Activated gamma-delta T cell treated with anti-CD3 and anti-CD28 coated beads, Interleukin-2, amount 50 U/mL, for 16 hours (primary cell): ENCODE results near the gene INPP4B.

ENCODE experiments used
- DNase-seq: peaks from one replicate; pipeline ENCODE4 v3.0.0-alpha.2; 2020; ENCODE audit warnings: low read depth

INPP4B gene

DNA sequence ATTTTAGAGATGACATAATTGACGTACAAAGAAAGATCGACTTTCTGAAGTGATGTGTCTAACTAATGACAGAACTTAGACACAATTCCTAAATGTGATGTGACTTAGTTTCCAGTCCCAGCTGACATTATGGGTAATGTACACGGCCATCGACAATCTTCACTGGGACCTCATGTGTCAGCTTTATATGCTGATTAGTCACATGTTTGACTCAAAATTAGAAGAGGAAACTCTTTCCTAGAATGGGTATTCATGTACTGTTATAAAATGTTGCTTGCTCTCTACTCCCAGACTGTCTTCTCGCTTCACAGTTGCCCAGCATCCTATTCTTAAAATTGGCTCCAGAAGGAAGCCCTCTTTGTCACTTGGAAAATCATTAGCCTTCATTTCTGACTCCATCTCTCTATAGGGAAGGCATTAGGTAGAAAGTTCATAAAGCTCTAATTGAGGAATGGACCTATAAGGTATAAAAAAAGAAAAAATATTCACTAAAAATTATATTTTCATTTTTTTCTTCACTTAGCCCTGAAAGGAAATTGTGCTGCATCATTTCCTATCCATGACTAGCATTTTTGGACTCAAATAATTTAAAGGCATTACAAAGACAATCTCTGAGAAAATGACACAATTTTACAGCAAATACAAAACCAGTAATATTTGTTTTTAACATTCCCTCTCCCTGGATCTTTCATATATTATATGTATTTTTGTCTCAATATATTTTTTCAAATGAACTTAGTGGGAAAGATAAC, 554.6 kb downstream of the INPP4B start:
- DNase-seq = no peak

DNA sequence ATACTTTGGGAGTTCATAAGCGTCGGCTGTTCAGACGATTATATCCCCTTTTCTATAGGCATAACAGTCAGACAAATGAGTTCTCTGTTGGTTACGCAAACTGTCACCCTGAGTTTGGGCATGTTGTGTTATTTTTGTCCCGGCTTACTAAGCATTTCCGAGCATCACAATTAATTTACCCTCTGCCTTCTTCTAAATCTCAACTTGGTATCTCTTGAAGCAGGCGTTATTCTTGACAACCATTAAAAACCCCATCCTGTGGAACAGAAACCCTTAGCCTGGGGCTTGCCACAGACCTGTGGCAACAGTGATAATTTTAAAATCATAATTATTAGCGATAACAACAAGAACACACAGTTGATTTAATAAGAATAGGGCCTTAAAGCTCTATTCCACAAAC, 558.7 kb downstream of the INPP4B start:
- no peak for DNase-seq

DNA sequence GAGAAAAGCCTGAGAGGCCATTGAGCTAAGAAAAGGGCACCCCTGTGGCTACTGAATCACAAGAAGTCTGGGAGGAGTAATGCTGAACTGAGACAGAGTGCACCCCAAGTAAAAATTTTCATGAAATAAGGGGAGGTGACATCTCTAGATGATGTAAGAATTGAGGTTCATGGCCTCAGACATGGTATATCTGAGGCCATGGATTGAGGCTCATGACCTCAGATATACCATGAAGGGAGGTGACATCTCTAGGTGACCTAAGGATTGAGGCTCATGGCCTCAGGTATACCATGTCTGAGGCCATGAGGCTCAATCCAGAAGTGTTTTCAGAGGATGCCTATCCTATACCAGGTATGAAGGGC, 560.9 kb downstream of the INPP4B start:
- no peak for DNase-seq

DNA sequence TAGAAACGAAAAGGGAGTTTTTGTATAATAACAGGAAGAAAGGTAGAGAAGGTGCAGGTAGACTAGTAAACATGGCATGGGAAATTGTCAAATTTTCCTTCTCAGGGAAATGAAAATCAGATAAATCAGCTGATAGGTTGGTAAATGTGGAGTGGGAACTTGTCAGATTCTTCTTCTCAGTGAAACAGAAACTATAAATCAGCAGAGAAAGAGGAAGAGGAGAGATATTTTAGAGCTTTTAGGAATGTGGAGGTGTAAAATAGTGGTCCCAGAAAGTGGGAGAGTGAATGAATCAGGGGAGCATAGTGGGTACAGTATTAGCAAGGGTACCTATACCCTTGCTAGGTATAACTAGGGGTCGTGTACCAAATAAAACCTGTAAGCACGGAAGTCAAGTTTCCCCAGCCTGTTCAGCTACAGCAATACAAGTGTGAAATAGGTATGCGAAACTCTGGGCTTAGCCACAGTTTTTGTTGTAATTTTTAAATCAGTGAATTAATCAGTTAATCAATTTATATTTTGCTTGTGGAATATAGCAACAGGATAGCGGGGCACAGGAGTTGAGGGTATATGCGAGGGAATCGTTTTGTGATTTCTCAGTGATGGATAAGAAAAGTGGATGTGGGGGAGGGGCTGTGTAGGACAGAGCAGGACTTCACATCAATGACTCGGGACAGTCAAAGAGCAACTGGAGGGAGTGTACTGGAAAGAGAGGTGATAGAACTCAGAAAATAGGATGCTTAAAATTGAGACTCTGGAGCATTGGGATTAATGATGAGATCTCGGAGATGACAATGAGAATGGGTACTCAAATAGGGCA, 561.5 kb downstream of the INPP4B start:
- DNase-seq = no peak

DNA sequence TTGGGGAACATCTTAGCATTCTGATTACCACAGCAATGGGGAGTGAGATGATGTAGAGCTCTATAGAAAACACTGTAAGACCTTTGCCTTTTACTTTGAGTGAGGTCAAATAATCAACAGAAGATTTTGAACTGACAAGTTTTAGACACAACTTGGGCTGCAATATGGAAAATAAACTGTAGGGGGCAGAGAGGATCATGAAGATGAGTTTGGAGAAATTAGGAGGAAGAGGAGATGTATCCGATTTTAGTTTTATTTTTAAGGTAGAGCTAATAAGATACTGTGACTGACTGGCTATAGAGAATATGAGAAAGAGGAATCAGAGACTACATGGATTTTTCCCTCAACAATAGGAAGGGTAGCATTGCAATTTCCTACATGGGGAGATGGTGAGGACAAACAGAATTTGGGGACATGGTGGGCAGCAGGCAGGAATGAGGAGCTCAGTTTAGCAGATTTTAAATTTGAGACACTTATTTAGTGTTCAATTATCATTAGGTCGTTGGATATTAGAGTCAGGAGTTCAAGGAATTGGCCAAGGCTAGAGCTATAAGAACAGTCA, 563.1 kb downstream of the INPP4B start:
- DNase-seq = no peak

DNA sequence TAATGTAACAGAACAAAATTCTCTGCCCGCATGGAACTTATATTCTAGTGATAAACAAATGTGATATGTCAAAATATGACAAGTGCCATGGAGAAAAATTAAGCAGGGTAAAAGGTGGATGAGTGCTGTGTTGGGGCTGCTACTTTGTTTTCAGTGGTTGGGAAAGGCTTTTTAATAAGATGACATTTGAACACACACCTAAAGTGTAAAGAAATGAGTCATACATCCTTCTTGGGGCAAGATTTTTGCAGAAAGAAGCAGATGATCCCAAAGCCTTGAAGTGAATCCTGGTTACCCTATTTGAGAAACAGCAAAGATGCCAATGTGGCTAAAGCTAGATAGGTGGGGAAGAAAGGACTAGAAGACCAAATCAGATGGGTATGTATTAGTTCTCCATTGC, 564.1 kb downstream of the INPP4B start:
- DNase-seq = no peak

DNA sequence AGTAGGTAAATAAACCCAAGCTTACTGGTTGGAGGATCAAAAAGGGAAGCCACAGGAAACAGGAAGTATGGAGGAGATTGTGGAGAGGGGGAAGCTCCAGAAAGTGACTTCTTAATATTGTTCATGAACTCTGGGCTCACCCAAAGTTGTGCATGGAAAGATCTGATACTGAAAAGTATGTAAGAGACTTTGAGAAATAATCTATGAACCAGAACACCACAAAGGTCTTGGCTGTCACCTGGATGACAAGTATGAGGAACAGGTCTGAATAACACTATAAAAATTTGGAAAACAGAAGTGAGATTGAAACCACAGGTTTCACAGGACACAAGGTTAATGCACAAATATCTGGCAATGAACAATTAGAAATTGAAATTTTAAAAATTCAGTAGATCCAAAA, 567.4 kb downstream of the INPP4B start:
- no peak for DNase-seq

DNA sequence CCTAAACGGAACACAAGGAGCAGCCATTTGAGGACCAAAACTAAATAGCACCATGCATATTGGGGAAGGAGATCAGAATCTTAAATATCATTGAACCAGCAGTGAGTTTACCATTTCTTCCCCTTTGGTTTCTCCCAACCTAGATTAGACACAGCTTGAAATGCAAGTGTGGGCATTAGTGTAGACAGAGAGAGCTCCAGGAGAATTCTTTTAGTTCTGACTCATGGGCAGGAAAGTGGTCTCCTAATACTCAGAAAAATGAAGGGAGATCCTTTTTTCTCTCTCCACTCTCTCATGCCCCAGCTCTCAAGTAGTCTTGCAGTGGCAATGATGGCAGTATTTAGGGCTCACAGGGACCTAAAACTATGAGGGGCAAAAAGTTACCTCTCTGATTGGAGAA, 567.9 kb downstream of the INPP4B start:
- DNase-seq = no peak

DNA sequence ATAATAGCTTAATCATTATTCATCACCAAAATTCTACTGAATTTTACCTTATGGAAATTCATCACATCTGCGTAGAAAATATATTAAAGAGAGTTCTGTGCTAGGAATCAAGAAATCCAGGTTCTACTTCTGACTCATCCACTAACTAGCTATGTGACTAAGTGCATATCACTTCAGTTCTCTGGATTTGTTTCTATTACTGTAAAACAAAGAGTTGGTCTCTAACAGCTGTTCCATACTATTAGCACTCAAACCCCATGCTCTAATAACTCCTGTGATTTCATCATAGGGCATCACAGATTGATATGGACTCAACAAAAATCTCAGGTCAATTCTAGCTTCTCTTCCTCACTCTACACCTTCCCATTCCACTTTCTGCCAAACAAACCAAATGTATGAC, 572.0 kb downstream of the INPP4B start:
- DNase-seq = no peak

DNA sequence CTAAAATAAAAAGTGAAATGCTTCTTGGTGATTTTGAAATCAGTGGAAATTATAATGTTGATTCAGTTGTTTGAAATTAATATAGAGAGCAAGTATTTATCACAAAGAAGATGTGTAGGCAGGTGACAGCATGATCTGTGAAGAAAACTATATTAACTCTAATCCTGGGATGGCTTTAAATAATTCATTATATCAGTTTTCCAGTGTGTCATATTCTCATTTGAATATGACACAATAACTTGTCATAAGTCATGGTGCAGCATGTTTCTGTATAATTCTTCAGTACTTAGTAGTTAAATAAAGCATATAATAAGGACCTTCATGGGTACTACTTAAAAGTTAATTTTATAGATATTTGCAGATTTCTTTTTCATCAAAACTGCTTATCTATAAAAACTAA, 573.6 kb downstream of the INPP4B start:
- DNase-seq = no peak

DNA sequence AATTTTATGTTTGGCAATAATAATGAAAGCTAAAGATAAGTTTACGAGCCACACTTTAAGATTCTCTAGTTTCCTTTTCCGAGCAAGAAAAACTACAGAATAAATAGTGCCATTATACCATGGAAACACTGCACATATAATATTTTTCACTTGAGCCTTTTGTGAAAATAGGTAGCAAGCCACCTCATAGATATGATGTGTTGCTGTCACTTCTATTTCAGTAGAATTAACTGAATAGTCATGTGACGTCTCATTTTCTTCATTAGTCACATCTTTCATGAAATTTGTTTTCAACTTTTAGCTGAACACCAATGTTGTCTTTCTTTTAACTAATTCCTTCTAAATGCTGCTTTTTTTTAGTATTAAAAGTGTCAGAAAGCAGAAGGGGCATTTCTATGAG, 574.3 kb downstream of the INPP4B start:
- DNase-seq = no peak

DNA sequence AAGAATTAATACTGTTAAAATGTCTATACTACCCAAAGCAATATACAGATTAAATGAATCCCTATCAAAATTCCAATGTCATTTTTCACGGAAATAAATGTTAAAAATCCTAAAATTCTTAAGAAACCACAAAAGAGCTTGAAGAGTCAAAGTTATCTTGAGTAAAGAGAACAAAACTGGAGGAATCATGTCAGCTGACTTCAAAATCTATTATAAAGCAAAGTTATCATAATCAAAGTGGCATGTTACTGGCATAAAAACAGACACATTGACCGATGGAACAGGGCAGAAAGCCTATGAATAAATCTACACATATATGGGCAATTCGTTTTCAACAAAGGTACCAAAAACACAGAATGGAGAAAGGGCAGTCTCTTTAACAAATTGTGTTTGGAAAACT, 579.0 kb downstream of the INPP4B start:
- no peak for DNase-seq

DNA sequence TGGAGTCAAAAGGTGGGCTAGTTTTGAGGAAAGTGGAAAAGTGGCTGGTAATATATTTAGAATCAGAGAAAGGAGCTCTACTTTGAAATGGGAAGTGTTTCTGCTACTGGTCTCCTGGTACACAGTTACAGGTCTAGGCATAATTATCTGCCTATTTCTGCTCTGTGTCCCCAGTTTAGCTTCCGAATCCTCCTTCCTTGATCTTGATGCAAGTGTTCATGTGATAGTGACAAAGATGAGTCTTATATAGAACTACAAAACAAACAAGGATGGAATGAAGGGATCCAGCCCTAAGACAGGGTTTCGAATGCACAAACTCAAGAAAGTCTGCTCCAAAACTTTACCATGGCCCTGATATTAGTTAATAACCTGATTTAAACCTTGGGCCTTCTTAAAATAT, 580.2 kb downstream of the INPP4B start:
- DNase-seq = no peak

DNA sequence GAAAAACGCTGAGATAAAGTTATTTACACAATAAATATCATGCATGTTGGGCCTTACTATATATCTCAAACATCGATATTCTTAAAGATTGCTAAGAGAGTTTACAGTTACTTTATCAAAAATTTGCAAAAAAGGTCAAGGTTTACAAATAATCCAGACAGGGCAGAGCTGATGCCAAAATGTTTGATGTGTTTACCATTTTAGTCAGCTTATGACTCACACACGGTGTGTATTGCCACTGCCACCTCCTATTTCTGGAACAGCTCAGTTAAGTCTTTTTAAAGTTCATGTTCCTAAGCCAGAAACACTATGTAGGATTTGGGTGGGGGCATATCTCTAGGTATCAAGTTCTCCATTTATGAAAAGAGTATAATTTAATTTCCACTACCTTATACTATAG, 580.6 kb downstream of the INPP4B start:
- no peak for DNase-seq

DNA sequence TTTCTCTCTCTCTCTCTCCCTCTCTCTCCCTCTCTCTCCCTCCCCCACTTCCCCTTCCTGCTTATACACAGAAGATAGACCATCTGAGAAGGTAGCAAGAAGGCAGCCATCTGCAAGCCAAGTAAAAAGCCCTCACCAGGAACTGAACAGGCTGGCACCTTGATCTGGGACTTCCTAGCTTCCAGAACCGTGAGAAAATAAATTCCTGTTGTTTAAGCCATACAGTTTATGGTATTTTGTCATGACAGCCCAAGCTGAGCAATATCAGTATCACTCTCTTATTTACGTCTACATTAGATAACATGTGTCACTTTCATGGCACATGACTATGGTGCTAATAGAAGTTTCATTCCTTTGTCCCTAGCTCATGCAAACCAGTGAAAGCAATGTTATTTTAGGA, 581.1 kb downstream of the INPP4B start:
- no peak for DNase-seq

DNA sequence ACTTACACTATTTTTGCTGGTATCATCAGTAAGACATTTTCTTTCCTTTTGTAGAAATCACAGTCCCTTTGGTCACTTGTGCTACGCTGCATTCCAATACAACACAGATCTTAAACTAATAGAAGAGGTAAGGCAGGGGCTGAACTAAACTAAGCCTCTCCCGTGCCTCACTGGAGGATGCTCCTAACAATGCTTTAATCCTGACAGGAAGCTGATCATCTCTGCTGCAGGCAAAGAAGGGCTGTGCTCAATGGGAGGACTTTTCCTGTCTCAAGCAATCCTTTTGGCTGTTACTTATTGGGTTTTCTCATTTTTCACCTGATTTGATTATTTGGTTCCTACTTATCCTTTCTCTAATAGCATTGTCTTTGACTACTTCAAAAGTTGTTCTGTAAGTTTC, 583.1 kb downstream of the INPP4B start:
- DNase-seq = no peak

DNA sequence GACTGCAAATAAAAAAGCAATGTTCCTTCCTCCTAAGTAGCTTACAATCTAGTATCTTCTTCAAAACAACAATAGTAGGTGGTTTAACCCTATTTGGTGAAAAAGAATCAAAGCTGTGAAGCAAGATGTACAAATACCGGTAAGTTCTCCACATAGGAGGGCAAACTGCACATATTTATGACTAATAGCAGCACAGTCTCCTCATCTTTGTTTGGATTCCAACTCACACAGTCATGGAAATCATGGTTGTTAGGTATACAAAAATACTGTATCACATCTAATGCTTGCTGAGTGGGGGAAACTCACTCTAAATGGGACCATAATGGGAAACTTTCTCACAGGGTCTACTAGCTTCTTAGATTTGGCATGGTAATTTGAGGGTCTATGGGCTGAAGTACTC, 597.2 kb downstream of the INPP4B start:
- no peak for DNase-seq

DNA sequence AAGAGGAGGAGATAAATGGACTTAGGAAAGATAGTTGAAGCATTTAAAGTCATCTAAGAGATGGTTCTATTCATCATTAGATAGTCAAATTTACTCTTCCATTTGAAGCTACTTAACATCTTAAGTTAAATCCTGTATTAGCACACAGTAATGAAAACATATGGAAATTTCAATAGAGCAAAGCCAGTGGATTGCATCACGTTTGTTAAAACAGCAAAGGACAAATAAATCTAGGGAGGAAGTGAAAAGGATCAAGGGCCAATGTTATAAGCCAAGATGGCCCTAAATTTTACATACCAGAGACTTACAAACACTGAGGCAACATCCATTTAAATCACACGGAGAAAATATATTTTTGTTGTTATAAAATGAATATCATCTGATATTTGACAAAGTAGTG, 602.8 kb downstream of the INPP4B start:
- no peak for DNase-seq

DNA sequence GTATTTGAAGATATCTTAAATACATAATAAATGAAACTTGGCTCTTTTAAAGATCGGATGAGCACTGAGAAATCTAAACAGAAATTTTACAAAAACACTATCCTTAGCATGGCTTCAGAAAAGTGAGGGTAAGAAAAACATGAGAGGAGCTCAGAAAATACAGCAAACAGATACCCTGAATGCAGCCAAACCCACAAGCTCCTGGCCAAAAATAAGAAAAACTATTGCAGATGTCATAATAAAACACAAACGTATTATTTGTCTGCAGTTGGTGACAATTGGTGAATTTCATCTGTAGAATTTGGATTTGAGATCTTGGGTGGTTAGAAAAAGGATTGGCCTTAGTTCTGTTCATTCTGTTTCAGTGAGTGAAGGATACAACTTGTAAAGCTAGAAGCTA, 603.9 kb downstream of the INPP4B start:
- no peak for DNase-seq

DNA sequence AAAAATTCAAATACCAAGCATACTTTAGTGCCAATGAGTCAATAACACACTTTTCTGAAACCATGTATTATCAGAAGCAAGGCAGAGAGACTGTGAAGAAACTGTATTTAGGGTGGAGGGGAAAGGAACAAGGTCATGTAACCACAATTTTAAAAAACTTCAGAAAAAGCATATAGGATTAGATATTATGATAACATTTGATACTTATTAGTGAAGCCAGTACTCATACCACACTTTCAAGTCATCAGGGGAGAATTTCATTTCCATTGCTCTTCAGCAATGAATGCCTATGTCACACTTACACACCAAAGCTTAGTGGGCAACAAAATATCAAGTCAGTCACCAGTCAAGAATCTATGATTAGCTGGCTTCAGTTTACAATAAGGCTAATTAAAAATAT, 607.5 kb downstream of the INPP4B start:
- no peak for DNase-seq

DNA sequence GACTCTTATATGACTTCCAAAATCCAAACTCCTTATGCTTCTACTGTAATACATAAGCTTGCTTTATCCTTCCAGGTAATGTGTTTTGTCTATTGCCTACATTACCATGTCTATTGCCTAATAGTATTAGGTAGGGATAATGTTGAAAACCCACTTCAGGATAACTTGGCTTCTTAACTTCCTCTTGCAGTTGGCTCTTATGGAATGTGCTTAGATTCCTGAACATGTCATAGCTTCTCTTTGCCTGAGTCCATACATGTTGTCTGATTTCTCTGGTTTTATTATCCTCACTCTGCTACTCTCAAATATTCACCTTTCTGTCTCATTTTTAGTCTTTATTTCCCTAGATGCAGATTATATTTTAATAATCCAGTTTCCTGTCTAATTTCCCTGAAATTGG, 609.8 kb downstream of the INPP4B start:
- DNase-seq = no peak

DNA sequence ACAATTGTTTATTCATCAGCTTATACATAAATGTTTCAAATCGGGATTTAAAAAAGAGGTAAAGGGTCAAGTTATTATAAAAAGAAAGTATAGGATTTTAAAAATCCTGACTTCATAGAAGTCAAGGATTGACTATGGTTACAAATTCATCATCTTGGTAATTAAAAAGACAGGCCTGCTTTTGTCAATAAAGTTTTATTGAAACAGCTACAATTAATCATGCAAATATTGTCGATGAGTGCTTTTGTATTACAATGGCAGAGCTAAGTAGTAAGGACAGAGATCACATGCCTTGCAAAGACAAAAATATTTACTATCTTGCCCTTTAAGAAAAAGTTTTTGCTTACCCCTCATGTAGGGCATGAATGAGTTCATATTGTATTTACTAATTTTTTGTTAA, 614.3 kb downstream of the INPP4B start:
- no peak for DNase-seq

DNA sequence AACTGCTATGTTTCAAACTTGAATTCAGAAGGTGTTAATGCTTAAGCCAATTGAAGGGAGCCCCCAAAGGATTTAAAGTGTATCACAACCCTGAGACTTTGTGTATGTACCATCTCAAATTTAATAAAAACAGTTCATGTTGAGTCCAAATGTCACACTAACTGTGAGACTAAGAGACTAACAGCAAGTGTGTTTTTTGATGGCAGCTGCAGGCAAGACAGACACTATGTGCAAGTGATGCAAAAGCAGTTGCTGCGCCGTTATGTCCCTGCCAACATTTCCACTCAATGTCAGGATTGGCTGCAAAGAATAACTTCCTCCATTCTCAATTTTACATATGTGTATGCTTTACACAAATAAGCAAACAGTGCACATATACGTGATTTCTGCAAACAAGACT, 615.1 kb downstream of the INPP4B start:
- DNase-seq = no peak

DNA sequence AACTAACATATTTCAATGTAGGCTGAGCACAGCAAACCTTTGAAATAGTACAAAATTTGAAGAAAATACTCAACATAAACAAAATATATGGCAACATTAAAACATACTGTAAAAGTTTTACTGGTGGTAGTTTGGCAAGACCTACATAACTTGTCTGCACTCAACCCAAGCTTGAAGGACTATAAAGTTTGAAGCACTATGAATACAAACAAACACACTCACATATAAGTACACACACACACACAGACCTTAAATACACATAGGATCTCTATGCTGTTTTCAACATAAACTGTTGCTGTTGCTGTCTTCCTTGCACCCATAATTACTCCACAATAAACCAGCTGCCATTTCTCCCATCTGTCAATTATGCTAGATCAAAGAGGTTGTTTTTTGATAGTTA, 620.1 kb downstream of the INPP4B start:
- no peak for DNase-seq
